RKO (cell line): ENCODE results near the gene TSPO2.

ENCODE experiments used
- DNase-seq: peaks from one replicate; pipeline ENCODE4 v3.0.0-alpha.2; 2016; ENCODE audit warnings: low spot score

Gene TSPO2

DNA sequence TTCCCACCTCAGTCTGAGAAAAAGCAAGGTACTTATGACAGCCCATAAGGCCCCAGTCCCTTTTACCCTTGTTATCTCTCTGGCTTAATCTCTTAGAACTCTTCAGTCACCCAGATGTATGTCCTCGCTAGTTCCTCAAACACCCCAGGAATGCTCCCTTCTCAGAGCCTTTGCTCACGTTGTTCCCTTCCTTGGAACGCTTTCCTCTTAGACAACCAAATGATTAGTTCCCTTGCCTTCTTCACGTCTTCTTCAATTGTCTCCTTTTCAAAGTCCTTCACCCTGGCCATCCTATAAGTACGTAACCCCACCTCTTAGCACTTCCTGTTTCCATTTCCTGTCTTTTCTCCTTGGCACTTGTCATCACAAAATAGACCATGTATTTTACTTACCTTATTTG lies 9.6 kb downstream of the TSPO2 start:
- DNase-seq = no peak

- no peak for DNase-seq
These were observed 10.8 kb downstream of the TSPO2 start, which contains the start of gene APOBEC2 for GRCh38 chr6:41053041-41053440. Gene APOBEC2, plus strand, starts transcription at chr6:41053202. Its CDS starts 146 bp downstream, at chr6:41053348.

DNA sequence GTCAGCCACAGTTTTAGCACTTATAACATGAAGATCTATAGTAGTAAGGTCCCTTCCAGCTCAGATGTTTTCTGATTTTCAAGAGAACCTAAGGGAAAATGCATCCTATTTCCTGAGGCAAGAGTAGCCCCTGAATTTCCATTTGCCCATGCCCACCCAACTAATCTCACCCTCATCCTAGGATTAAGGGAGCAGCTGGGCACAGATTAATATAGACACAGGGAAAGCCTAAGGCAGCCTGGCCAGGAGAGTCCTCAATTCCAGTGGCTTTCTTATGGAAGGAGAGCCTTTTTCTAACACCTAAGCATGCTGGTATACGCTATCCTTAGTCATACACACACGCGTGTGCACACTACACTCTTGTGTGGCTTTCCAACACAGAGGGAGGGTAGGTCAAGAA lies 12.2 kb downstream of the TSPO2 start:
- no peak for DNase-seq

DNA sequence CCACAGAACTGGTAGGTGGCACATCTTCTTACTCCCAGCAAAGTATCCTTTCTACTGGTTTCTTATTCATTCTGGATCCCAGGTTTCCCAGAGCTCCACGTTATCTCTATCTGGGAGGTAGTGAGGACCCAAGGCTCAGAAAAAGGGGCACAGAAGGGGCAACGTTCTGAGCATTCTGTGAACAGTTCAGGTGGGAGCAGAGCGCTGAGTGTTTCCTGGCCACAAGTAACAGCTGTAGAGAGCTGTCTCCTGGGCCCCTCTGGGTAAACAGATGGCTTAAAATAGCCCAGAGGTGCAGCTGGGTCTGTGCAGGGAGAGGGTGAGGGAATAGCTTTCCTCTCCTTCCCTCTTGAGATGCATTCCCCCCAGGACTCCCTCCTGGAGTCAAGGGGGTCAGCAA lies 12.9 kb downstream of the TSPO2 start:
- no peak for DNase-seq

GRCh38 chr6:41056768-41057490 lies 14.7 kb downstream of the TSPO2 start:
- no peak for DNase-seq

- DNase-seq = no peak
These were observed 16.5 kb downstream of the TSPO2 start for GRCh38 chr6:41058783-41059181.

GRCh38 chr6:41059556-41059955 lies 17.3 kb downstream of the TSPO2 start:
- DNase-seq = no peak

DNA sequence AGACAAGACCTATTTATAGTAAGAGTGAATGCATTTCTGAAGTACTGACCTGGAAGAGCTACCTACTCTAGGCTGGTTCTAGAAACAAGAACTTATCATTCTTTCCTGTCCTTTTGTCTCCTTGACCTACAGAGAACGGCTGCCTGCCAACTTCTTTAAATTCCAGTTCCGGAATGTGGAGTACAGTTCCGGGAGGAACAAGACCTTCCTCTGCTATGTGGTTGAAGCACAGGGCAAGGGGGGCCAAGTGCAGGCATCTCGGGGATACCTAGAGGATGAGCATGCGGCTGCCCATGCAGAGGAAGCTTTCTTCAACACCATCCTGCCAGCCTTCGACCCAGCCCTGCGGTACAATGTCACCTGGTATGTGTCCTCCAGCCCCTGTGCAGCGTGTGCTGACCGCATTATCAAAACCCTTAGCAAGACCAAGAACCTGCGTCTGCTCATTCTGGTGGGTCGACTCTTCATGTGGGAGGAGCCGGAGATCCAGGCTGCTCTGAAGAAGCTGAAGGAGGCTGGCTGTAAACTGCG lies 19.0 kb downstream of the TSPO2 start:
- DNase-seq = no peak

DNA sequence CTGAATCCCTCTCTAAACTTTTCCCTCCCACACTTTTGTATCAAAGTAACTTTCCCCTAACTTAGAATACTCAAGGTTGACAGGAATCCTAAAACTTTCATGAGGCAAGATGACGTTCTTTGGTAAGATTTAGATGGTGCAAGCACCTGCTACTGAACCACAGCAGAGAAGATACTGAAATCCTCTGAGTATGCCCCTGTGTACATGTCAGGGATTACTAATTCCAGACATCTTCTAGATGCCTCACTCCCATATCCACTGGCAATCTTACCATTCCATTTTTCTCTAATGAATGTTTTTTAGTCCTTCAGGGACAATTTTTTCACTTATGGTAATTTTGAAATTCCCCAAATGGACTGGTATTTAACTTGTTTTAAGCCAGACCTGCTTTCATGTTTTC lies 19.8 kb downstream of the TSPO2 start:
- DNase-seq = no peak

- DNase-seq = no peak
These were observed 21.6 kb downstream of the TSPO2 start for GRCh38 chr6:41063884-41064285.

DNA sequence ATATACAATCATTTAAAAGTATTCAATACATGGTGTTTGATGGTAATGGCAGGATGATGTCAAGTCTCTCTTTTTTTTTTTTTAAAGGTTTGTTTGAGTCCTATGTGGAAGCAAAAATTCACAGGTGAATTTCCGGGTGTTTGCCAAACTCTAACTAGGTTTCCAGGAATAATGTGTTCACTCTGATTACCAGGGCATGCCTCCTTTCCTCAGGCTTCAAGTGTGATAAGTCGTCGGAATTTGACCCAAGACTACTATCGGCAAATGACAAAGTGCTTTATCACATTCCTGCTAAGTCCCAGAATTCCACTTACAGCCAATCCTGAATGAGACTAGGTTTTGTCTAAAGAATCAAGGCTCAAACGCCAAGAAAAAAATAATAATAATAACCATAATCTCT lies 22.6 kb downstream of the TSPO2 start:
- DNase-seq = no peak

DNA sequence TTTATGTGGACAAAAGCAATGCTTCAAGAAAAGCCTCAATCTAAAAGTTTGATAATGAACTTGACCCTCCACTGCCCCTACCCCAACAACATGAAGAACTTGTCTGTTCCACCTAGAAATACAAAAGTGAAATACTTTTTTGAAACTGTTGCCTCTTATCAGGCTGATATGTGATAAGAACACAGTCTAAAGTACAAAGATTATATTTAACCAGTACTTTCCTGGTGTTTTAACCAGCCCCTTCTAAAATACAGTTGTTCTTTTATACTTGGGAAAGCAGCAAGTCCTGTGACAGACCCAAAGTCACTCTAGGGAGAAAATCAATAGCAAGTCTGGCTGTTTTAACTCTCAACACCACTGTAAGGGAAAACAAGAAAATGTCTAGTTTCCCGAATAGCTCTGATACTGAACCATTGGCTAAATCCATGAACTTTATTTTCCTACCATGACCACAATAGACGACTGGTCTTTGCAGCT lies 23.3 kb downstream of the TSPO2 start:
- no peak for DNase-seq

DNA sequence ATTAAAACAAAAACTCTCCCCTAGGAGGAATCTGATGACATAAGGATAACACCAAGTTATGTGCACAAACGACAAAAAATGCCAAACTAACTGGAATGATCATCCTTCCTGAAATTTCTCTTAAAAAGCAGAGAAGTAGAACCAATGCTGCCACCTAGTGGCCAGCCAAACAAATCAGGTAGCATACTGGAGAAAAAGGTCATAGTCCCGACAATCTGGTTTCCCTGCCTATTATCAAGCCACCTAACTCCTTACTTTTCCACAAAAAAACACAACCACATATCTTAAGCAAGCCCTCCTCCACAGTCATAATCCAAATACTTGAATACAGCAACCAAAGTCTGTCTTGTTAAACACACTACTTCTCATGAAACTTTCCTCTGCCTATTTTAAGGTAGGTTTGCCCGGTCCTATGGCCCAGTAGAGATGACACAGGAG lies 24.6 kb downstream of the TSPO2 start:
- DNase-seq = peak; percentile 84

DNA sequence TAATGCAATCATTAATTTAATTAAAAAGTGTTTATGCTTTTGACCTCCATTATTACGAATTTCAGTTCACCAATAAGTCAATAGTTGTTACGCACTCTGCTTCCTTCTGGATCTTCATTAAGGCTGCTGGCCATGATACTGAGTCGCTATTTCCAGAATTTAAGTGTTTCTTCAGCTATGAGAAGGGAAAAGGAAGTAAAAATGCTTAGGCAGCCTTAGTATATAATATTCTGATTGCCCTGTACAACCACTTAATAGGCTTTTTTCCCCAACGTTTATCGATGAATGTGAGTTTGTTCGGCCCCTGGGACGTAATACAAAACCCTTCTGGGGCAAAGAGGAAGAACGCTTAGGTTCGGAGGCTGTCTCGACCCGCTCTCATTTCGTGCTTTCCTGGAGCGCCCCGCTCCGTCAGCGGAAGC lies 29.2 kb downstream of the TSPO2 start:
- no peak for DNase-seq

- peak; percentile 99 for DNase-seq
These were observed 29.9 kb downstream of the TSPO2 start, which contains the start of gene OARD1 for GRCh38 chr6:41071923-41072835. Gene OARD1, minus strand, starts transcription at chr6:41072356. Its CDS starts 722 bp downstream, at chr6:41071634.

DNA sequence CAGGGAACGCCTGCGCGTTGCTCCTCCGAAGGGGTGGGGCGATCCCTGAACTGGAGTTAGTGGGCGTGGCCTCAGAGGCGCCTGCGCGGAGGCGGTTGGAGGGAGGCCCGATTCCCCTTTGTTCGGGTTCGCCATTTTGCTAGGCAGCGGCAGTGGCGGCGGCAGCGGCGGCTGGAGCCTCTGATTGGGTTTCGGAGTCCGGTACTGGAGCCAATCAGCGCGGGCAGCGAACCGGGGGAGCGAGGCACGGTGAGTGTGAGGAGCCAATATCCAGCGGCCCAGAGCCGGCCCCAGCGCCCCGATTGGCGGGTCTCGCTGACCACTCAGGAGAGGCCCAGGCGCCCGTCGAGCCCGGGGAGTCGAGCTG lies 30.6 kb downstream of the TSPO2 start, which contains the start of gene NFYA:
NFYA (plus strand) TSS at position 139 of the 367 bp plus-strand sequence. CDS start 6,116 bp downstream, outside the sequence.
- peak; percentile 97 for DNase-seq

GRCh38 chr6:41073203-41073967 lies 31.1 kb downstream of the TSPO2 start:
- DNase-seq = peak; percentile 80

DNA sequence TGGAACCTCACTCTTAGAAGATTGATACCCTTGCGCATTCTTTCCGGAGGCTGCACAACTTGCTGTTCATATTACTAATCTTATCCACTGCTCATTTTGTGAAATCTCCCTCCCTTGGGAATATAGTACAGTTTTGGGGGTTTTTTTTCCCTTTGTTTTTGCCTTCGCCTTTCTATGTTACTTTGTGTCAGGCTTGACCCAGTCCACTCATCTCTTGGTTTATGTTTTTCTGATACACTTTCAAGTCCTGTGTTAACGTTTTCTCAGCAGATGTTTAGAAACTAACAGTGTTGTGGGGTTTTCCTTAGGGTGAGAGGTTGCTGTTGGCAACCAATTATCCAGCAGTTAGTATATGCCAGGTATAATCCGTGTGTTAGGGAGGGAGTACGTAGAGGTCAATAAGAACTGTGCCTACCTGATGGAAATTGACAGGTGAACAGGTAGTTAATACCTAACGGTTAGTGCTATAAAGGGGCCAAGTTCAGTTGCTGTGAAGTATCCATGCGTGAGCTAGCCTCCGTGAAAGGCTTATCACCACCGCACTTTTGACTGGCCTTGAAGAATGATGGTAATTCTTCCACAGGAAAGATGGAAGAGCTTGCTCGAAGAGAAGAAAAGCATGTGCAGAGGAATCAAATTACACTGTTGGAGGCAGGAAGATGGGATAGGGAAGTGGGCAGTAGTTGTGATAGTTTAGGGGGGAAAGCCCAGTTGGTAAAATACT lies 31.9 kb downstream of the TSPO2 start:
- DNase-seq = peak; percentile 47

DNA sequence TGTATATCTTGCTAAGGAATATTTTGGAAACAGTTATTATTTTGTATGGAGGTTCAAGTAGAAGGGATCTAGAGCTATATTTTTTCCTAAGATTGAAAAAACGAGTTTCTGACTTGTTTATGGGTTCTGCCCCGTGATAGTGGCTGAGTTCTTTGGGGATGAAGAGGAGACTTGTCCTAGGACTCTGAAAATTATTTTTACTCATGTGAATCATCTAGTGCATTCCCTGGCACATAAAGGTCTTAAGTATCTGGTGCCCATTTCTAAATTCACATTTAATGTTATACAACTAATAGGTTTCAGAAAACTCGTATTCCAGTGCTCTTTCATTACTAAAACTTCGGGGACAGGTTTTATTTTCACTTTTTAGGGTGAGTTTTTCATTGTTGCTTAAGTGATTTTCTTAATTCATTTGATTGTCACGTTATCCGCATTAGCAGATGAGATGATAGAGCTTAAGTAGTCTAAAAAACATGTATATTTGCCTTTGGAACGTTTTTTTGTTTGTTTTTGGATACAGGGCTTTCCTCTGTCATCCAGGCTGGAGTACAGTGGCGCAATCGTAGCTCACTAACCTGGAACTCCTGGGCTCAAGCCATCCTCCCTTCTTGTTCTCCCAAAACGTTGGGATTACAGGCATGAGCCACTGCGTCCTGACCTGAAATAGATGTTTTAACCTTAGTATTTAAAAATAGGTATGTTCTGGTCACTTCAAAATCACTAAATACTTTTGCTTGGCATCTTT lies 32.6 kb downstream of the TSPO2 start:
- DNase-seq = peak; percentile 45
